Breast epithelium (tissue), 3 donors: ENCODE measurements around the gene SLITRK5.

Source experiments
- CTCF ChIP-seq, 3 donors: fragments of 450-650 bp; IDR thresholded peaks; one replicate each; pipeline ENCODE4 v1.5.1; 2016 to 2017; ENCODE audit warnings: antibody characterized with exemption in 3 of 3, mild to moderate bottlenecking in 3 of 3, moderate library complexity in 3 of 3
- POLR2A ChIP-seq: fragments of 450-650 bp; IDR thresholded peaks from one replicate; pipeline ENCODE4 v1.6.1; 2016; ENCODE audit warnings: antibody characterized with exemption, mild to moderate bottlenecking, moderate library complexity
- POLR2AphosphoS5 ChIP-seq, 3 donors: sonication (generic); formaldehyde crosslinking; IDR thresholded peaks; one replicate each; pipeline ENCODE4 v1.6.1; 2017; ENCODE audit warnings: antibody characterized with exemption in 3 of 3

DNA sequence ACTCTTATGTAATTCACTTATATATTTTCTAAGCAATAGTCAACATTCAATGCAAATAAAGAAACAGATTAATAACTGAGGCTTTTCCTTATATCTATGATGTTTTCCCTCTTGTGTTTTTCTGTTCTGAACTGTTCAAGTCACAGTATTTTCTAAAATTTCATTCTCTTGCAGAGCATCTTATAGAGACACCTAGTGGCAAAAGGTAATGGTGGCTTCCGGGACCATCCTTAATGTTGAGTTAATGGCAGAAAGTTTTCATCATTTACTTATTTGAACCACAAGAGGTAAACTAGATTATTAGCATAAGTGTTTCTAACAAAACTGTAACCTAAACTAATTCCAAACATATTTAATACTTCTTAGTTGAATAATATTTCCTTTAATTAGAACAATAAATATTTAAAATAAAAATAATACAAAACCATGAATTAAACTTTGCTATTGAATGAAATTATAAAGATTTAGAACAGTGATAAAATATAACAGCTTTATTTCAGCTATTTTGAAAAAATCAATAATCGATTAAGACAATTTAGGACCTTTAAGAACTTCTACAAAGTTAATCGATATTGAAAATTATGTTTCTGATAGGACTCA is 1.7 kb upstream of the SLITRK5 start:
- TF ChIP-seq CTCF (IDR thresholded peaks at IDR 0.05): peak in 1 of 3 donors; percentile 23
- no peak for TF ChIP-seq POLR2A
- TF ChIP-seq POLR2AphosphoS5 (IDR thresholded peaks at IDR 0.05): no peak
